ENCODE results near the gene DNASE1L3.

The DNASE1L3 gene

GRCh38 chr3:58215317-58216025, 4.7 kb upstream of the DNASE1L3 start:
- DNase-seq (ENCODE audit: low spot score), result no peak

DNA sequence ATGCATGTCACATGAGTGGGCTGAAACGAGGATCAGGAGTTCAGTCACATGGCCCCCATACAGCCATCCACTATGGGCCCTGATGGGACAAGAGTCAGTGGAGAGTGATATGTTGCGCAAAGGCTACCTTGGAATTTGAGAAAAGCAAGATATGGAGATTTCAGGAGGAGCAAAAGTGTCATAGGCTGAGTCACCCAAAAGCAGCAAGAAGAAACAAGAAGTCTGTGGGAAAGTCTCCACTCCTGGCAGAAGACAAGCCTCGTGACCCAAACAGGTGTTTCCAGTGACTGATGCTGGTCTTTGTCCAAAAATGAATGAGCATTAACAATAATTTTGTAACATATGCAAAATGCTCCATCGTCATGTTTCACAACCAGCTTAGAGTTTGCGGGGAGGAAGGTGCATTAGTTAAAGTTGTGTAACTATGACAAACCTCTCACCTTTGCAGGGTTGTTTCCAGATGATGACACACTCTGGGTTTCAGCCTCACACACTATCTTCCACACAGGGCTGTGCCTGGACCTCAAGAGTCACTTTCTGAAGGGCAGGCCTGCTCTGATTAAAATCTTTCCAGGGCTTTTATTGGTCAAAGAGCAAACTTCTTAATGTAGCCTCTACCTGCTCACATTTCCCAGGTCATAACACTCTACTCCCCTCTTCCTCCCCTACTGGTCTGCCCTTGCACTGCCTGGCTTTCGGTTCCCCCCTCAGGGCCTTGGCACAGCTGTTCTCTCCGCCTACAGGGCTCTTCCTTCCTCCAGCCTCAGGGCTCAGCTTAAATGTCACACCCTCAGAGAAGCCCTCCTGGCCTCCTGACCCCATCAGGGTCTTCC, 3.9 kb upstream of the DNASE1L3 start:
- no peak for TF ChIP-seq CTCF (IDR thresholded peaks at IDR 0.05; ENCODE audit: extremely low read depth, missing control alignments)
- peak; percentile 60 for DNase-seq (ENCODE audit: low spot score)

More at GRCh38 chr3:58215317-58216025, 4.7 kb upstream of the DNASE1L3 start:
- no peak for TF ChIP-seq CTCF (IDR thresholded peaks at IDR 0.05; ENCODE audit: extremely low read depth, missing control alignments)

DNA sequence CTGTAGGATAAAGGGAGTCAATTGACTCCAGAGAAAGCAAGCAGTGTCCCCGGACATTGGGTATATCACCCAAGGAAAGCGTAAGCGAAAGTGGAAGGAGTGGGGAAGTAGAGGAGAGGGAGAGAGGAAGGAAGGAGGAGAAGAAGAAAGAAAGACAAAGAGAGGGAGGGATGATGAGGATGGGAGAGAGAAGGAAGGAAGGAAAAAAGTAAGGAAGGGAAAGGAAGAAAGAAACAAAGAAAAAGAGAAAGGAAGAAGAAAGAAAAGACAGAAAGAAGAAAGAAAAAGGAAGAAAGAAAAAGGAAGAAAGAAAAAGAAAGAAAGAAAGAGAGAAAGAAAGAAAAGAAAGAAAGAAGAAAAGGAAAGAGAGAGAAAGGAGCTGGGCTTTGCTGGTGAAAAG, 839 bp downstream of the DNASE1L3 start:
- TF ChIP-seq CTCF (IDR thresholded peaks at IDR 0.05; ENCODE audit: extremely low read depth, missing control alignments), result no peak
- DNase-seq (ENCODE audit: low spot score), result no peak

GRCh38 chr3:58207954-58208353, 2.8 kb downstream of the DNASE1L3 start:
- no peak for TF ChIP-seq CTCF (IDR thresholded peaks at IDR 0.05; ENCODE audit: extremely low read depth, missing control alignments)

DNA sequence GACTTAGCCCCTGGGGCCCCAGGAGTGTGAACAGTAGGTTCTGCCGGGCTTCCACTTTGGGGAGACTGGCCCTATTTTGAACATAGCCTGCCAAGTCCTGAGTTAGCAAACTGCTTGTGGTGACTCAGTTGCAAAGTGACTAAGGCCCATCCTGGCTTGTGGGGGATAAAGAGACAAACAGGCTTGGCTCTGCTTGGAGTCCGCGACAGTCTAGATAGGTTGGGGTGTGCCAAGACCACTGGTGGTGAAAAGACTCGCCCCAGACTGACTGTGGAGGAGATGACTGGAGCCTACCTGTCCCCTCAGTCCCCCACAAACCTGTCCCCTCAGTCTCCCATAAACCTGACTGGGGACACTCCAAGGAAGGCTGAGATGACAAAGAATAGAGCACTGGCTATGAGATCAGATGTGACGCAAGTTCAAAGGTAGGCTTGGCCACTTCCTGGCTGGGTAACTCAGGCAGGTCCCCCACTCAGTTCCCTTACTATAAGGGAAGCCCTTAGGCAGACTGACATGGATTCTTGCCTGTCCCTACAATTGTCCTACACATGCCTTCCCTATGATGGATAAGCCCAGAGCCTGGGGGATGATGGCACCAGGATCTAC, 4.3 kb downstream of the DNASE1L3 start:
- DNase-seq (ENCODE audit: low spot score), result no peak
- no peak for TF ChIP-seq CTCF (IDR thresholded peaks at IDR 0.05; ENCODE audit: extremely low read depth, missing control alignments)

More at GRCh38 chr3:58207954-58208353, 2.8 kb downstream of the DNASE1L3 start:
- DNase-seq (ENCODE audit: low spot score), result no peak

- DNase-seq (ENCODE audit: low spot score), result no peak
- TF ChIP-seq CTCF (IDR thresholded peaks at IDR 0.05; ENCODE audit: extremely low read depth, missing control alignments), result no peak
Observed at GRCh38 chr3:58205981-58206380, 4.8 kb downstream of the DNASE1L3 start.

DNA sequence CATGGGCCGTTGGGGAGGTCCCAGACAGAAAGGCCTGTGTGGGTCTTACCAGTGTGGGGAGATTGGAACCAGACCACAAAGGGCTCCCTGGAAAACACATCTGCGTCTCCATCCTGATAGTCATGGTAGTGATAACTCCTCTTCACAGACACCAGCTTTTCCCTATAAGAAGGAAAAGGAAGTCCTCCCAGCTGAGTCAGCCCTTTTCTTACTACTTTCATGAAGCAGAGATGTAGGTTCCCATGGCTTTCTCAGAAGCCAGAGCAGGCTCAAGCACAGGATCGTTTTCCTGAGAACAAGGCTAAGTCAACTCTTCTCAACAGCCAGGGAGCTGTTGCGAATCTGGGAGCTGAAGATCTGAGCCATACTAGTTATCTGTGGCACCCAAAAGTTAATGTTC, 6.1 kb downstream of the DNASE1L3 start:
- no peak for DNase-seq (ENCODE audit: low spot score)
- TF ChIP-seq CTCF (IDR thresholded peaks at IDR 0.05; ENCODE audit: extremely low read depth, missing control alignments), result no peak

Measured in GM20000 (cell line).